HG03565 (cell line): ENCODE results near the gene GPR12.
"Not testable (repeated sequence)": the region's sequence is repeated elsewhere in the genome, so short reads cannot be mapped to it uniquely, and the experiment has no call there.

ENCODE experiments used
- ATAC-seq: cut with Tn5 transposase; IDR thresholded peaks from one replicate; pipeline ENCODE4 v1.9.1; 2021; ENCODE audit warnings: mild to moderate bottlenecking, moderate library complexity; ENCODE audit not compliant: unreplicated experiment

The GPR12 gene

DNA sequence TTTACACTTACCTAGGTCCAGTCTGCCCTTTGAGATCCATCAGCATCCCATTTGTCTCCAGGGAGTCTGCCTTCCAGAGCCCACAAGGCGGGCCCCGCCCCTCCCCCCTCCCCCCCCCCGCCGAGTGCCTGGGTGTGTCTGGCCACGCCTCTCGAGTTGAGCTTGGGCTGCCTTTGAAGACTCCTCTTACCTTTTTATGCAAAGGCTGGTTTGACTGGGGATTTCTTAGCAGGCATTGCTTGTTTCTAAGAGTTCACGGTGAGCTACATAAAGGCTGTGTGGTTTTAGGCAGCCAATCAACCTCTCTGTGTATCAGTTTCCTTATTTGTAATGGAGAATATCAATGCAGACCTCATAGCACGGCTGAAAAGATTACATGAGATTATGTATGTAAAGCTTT is 11.3 kb downstream of the GPR12 start:
- ATAC-seq: no peak

DNA sequence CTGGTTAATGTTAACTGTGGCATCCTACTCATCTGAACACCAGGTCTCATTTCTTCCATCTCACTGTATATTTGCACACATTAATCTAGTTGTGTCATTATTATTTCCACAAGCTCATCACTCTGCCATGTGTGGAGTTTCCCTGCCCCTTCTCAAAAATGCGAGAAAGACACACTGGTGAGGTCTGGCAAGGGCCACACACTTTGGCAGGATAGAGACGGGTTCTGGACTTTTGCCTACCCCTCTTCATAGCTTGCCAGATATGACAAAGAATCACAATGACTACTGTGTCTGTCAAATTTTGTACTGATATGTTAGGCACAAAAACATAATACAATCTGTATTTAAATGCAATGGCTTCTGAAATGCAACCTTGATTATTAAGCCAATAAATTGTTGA is 12.9 kb downstream of the GPR12 start:
- no peak for ATAC-seq

DNA sequence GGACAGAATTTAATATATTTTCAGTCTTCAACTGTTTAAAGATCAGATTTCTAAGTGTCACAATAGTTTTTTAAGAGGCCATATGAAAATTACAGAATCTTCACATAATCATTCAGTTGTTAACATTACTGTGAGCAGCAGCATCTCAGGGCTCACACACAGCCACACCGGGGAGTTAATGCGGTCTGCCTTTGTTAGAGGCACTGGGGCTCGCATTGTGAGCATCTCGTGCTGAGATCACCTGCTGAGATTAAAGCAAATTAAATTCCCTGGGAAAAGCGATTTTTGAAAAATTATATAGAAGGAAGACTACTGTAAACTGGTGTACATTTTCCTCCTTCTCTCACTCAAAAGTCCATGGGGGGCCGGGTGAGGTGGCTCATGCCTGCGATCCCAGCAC is 16.6 kb downstream of the GPR12 start:
- ATAC-seq: no peak

DNA sequence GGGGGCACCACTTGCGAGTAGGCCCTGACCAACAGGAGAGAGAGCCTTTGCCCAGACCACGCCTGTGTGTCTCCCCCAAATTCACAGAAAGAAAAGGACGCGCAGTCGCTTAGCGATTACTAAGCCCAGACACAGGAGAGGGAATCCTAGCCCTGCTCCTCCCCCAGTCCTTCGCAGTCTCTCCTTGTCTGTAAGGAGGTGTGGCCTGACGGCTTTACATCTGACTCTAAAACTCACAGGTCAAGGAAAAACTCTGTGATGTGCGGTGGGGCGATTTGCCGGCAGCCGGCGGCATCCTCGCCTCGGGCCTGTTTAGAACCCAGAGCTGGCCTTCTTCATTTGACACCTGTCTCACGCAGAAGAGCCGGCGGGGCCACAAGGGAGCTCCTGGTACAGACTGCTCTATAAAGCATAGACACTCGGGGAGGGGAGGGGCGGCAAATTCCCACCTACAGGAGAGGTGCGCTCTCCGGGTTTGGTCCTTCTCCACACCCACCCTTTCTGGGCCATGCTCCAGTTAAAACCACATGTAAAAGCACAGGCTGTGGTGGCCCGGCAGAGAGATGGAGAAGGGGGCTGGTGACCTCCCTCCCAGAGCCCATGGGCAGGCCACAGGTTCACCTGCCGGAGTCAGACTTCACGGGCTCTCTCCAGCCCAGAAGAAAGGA is 17.8 kb downstream of the GPR12 start:
- ATAC-seq: no peak

- no peak for ATAC-seq
Observed at GRCh38 chr13:26735677-26736076, 24.9 kb downstream of the GPR12 start.

GRCh38 chr13:26727633-26728032 is 33.0 kb downstream of the GPR12 start:
- ATAC-seq: no peak

DNA sequence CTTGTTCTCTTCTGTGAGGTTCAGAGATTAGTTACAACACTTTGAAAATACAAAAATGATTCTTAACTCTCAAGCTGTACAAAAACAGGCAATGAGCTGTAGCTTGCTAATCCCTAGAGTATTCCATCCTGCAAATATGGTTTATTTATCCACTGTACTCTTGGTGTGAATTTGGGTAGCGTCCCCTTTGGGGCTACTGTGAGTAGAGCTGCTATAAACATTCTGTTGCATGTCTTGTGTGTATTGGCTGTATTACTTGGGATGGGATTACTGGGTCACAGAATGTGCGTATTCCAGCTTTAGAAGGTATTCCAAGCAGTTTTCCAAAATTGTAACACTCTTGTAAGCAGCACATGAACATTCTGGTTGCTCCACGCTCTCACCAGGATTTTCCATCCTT is 33.5 kb downstream of the GPR12 start:
- no peak for ATAC-seq

DNA sequence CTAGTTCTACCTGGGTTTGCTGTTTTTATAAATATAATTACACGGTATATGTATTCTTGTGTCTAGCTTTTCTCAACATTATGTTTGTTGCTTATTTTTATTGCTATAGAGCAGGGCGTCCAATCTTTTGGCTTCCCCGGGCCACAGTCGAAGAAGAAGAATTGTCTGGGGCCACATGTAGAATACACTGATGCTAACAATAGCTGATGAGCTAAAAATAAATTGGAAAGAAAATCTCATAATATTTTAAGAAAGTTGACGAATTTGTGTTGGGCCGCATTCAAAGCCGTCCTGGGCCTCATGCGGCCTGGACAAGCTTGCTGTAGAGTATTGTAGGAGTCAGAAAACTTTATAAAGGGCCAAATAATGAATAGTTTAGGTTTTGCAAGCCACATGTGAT is 33.9 kb downstream of the GPR12 start:
- ATAC-seq: no peak

DNA sequence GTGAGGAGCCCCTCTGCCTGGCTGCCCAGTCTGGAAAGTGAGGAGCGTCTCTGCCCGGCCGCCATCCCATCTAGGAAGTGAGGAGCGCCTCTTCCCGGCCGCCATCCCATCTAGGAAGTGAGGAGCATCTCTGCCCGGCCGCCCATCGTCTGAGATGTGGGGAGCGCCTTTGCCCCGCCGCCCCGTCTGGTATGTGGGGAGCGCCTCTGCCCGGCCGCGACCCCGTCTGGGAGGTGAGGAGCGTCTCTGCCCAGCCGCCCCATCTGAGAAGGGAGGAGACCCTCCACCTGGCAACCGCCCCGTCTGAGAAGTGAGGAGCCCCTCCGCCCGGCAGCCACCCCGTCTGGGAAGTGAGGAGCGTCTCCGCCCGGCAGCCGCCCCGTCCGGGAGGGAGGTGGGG is 37.0 kb downstream of the GPR12 start:
- not testable (repeated sequence) for ATAC-seq

DNA sequence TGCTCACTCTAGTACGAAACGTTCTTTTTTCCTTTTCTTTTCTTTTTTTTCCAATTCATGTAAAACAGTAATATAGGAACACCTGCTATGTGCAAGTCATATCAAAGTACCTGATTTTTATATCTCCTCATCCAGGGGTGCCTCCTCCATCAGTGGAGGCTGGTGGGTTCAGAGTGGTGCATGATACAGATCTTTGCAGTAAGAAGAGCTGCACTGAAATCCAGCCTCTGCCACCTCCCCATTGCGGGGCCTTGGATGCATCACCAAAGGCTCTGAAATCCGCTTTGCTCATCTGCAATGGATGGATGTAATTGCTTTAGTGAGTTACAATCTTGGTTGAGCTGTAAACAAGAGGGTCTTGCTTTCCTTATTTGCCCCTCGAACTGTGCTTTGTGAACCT is 38.3 kb downstream of the GPR12 start:
- no peak for ATAC-seq

GRCh38 chr13:26721251-26722121 is 39.1 kb downstream of the GPR12 start:
- ATAC-seq: no peak

DNA sequence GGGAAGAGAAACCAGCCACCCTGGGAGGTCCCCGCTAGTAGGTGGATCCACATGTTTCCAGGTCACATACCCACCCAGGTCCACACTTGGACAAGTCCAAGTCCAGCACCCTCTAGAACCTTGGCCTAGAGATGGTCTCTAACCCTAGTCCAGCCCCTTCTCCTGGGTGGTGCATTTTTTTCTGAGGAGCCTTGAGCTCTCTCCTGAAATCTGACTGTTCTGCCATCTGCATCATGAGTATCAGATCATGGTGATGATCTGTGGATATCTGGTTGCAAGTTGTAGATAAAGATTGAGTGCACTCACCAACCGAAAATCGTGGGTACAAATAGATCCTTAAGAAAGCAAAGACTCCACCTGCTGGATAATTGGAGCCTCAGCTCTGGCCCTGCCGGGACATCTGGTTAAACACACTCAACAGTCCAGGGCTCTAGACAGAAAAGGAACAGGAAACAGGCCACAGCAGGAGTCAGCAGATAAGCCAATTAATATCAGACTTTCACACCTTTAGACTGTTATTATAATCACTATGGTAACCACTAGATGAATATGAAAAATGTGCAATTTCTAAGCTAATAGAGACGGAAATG is 41.1 kb downstream of the GPR12 start:
- no peak for ATAC-seq

- ATAC-seq: no peak
Observed at GRCh38 chr13:26718872-26719271, 41.7 kb downstream of the GPR12 start.

DNA sequence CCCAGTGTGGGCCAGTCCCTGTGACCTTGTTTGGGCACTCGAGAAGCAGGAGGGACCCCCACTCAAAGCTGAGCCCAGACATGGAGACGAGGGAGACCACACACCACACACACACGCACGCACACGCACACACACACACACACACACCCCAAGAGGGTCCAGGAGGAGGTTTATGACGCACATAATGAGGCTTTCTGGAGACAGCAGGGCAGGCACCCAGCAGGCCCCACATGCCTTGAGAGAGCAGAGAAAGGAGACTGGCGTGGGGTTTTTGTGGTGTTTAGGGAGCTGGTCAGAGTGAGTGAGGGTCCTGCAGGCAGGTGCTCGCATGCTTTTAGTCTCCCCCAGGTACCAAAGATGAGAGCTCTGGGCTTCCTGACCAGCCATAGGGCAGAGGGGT is 42.4 kb downstream of the GPR12 start:
- no peak for ATAC-seq

- no peak for ATAC-seq
Observed at GRCh38 chr13:26716984-26717383, 43.6 kb downstream of the GPR12 start.

DNA sequence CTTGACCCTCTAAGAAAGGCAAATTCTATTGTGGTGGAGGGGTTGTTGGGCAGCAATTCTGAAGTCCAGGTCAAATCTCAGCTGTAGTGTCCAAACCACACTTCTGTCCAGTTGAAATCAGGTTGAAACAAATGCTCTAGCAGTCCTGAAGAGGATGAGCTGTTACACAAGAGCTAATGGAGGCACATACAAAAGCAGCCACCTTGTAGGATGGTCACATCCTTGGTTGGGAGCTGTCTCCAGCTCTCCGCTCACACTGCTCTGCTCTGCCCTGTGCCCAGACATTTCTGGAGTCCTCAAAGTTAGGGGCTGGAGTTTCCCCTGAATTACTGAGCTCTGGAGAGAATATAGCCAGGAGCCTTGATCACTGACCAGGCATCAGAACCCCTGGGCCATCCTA is 47.2 kb downstream of the GPR12 start:
- ATAC-seq: no peak

- no peak for ATAC-seq
Observed at GRCh38 chr13:26711211-26711610, 49.4 kb downstream of the GPR12 start.

- ATAC-seq: no peak
Observed at GRCh38 chr13:26710166-26710565, 50.4 kb downstream of the GPR12 start.

DNA sequence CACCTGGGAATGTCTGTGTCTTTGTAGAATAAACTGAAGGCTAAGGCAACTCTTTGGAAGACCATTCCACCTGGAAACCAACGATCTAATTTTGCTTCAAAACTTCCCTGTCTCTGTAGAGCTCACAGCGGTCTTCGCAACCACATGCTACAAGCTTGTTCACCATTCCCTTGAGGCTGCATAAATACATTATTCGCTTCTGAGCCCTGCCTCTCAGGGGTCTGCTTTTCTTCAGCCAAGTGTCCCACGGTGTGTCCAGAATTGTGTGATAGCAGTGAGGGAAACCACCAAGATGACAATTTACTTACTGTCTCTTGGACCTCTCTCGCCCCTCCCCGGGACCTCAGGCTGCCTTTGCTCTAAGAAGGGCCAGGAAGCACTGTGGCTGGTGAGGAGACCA is 51.1 kb downstream of the GPR12 start:
- ATAC-seq: no peak

- no peak for ATAC-seq
Observed at GRCh38 chr13:26708007-26708297, 52.6 kb downstream of the GPR12 start.

DNA sequence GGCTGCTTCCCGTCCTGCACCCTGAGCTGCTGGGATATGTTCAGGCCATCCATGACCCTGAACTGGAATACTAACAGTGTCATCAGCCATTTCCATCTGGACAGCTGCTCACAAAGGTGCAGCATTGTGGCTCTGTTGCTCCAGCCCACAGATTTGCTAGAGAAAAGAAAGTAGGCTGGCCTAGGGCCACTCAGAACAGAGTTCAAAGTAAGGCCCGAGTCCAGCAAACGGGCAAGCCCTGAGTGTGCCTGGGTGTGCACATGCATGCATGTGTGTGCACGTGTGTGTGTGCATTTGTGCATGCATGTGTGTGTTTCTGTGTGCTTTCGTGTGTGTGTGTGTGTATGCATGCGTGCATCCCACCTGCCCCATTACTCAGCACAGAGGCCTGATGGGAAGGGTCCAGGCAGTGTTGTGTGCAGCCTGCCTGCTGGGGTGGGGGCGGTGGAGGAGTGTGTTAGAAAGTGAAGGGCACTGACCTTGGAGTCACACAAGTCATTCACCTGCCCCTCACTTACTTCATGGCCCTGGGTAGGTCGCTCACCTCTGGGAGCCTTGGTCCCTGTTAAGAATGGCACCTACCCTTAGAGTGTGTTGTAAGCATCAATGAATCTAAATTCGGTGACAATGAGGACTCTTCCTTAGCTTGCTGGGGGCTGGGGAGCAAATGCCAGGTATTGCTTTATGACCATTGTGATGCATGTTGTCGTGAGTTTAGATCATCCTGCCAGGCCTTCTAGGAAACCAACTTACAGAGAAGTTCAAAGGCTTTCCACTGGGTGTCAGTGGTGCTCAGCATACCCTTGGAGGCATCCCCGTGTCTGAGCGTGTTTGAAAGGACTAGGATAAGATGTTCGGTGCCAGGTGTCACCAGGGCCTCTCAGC is 53.2 kb downstream of the GPR12 start:
- ATAC-seq: no peak
